ENCODE measurements around the gene NEK2.
"Not testable (repeated sequence)": the region's sequence is repeated elsewhere in the genome, so short reads cannot be mapped to it uniquely, and the experiment has no call there.

Gene NEK2

GRCh38 chr1:211695135-211695816 lies 19.9 kb upstream of the NEK2 start:
- no peak for DNase-seq (ENCODE audit: low spot score)

- not testable (repeated sequence) for DNase-seq (ENCODE audit: low spot score)
Observed at GRCh38 chr1:211693911-211694310, 18.5 kb upstream of the NEK2 start.

DNA sequence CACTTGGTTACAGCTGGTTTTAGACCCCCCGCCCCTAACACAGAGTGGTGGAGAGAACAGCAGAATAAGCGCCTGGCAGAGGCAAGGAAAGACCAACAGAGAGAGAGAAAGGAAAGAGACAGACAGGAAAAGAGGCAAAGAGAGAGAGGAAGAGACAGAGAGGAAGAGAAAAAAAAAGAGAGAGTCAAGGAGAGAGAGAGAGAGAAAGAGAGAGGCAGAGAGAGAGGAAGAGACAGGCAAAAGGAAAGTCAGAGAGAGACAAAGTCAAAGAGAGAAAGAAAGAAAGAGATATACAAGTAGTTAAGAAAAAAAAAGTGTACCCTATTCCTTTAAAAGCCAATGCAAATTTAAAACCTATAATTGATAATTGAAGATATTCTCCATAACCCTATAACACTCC lies 13.0 kb upstream of the NEK2 start:
- DNase-seq (ENCODE audit: low spot score), result no peak

GRCh38 chr1:211687462-211688215 lies 12.2 kb upstream of the NEK2 start:
- DNase-seq (ENCODE audit: low spot score), result no peak

DNA sequence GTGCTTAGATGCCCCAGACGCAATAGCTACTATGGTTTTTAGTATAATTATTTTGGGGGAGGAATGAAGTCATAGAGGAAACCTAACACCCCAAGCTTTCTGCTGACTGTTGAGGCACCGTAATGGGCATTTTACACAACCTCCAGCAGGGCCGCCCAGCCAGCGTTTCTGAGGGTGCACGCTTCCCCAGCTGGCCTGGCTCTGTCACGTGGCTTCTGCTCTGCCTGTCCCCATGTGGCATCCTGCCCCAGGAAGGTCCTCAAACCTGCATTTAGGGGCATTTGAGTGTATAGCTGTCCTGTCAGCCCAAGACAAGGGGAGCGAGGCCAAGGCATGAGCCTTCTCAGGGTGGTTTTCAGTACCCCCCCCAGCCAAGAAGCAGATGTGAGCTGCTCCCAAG lies 10.4 kb upstream of the NEK2 start:
- DNase-seq (ENCODE audit: low spot score), result no peak

- no peak for DNase-seq (ENCODE audit: low spot score)
Observed at GRCh38 chr1:211684791-211685190, 9.4 kb upstream of the NEK2 start.

- no peak for DNase-seq (ENCODE audit: low spot score)
Observed at GRCh38 chr1:211684331-211684730, 8.9 kb upstream of the NEK2 start.

DNA sequence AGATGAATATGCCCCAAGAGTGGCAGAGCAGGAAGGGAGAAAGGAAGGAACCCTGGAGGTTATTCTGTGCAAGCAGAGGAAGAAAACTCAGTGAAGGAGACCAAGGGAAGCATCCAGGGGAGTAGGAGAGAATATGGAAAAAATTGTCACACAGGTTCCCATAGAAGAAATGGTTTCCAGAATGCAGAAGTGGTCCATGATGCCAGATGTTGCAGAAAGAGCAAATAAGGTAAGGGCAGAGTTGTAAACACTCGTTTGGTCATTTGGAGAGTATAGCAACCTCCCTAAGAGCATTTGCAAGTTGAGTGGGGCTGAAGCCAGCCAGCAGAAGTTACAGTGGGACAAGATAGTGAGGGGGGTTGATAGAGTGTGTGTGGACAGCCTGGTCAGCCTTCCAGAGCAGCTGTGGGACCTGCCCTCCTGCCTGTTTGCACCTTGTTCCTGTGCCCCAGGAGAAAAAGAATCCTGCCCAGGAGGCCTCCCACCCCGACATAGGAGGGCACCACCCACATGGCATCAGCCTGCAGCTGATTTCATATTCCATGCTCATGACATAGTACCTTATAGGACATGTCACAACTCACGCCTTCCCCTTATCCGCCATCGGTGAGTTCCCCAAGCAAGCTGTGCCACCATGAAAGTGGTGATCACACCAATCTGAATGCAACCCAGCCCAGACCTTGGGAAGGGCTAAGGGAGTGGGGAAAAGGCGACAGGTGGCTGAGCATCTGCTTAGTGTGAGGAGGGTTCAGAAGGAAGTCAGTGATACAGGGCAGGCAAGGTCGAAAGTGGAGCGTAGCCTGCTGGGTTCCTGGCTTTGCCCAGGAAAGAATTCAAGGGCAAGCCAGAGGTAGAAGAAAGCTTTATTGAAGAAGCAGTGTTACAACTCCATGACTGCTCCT lies 8.2 kb upstream of the NEK2 start:
- DNase-seq (ENCODE audit: low spot score), result no peak

GRCh38 chr1:211682186-211682585 lies 6.8 kb upstream of the NEK2 start:
- DNase-seq (ENCODE audit: low spot score), result not testable (repeated sequence)

DNA sequence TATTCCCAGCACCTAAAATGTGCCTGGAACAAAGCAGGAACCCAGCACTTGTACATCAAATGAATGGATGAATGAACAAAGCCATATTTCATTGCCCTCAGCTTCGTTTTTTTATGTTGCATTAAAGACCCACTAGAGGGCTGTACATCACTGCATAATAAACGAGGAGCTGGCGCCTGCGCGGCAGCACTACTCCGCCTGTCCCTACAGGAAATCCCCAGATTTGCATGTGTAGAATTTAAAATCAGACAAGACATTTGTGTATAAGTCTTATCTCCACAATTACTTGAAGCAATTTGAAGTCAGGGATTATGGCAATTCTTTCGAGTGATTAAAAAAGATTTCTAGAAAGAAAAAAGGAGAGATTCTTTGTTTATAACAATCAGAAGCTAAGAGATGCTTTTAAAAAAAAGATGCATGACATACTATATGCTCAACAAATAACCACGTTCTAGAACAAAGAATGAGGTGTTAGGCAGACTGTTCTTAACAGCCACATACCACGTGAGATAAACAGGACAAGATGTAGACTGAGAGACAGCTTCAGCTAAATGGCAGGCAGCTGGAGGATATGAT lies 5.4 kb upstream of the NEK2 start:
- peak; percentile 59 for DNase-seq (ENCODE audit: low spot score)

DNA sequence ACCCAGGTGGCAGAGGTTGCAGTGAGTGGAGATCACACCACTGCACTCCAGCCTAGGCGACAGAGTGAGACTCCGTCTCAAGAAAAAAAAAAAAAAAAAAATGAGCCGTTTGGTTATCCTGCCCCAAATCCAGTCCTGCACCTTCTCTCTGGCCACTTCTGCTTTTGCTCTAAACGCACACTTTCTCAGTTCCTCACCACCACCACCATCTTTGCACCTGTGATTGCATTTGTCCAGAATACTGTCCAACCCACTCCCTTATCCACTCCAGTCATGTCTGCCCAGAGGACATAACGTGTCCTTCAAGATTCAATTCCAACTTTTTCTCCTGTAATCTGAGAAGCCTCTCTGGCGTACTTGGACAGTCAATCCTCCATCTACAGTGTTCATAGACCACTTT lies 2.2 kb upstream of the NEK2 start:
- DNase-seq (ENCODE audit: low spot score), result no peak

- no peak for DNase-seq (ENCODE audit: low spot score)
Observed at GRCh38 chr1:211676761-211677160, 1.3 kb upstream of the NEK2 start.

DNA sequence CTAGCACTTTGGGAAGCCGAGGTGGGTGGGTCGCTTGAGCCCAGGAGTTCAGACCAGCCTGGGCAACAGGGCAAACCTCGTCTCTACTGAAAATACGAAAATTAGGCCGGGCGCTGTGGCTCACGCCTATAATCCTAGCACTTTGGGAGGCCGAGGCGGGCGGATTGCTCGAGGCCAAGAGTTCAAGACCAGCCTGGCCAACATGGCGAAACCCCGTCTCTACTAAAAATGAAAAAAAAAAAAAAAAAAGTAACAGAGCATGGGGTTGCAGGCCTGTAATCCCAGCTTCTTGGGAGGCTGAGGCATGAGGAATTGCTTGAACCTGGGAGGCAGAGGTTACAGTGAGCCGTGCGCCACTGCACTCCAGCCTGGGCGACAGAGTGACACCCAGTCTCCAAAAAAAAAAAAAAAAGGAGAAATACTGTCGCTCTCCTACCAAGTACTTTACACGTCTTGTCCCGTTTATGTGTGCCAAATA lies 724 bp upstream of the NEK2 start:
- DNase-seq (ENCODE audit: low spot score), result no peak

DNA sequence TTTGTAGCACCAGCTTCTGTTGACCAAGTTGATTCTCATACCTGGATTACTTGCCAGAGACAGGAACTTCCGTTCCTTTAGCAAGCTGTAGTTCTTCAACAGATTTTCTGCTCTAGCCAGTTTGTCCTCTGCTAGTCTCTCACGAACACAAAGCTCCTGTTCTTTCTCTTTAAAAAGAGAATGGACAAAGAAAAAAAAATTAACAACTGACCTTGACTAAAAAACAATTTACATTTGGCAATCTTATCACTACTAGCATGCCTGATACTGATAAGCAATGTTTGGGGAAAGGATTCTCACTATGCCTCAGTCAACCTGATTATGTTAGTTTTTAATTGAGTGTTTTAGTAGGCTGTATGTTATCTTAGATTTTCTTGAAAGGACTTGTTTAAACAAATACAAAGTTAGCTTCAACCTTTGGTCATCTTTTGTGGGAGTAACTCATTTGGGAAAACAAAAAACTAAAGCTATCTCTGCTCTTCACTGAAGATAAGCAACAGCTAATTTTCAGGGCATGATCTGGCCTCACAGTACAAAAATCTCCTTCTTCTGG lies 8.3 kb downstream of the NEK2 start:
- DNase-seq (ENCODE audit: low spot score), result no peak

DNA sequence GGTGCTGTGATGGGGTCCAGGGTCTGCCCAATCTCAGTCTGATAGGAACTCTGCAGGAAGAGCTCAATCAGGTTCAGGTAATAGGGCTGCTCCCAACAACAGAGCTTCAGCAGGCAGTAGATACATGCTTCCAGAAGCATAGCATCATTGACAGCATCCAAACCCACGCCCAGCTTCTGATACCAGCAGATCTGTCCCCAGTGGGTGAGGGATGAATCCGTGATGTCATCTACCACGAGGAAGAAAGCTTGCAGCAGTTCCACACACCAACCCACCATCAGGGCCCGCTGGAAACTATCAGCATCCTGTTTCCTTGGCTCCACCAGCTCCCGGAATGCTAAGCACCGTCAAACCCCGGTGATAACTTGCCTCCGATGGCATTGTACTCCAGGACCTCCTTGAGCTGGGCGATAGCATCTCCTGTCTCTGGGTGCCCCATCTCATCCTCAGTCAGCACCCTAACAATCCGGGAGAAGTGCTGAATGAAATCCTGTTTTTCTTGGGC lies 14.7 kb downstream of the NEK2 start:
- DNase-seq (ENCODE audit: low spot score), result no peak

GRCh38 chr1:211656728-211657127 lies 18.7 kb downstream of the NEK2 start:
- no peak for DNase-seq (ENCODE audit: low spot score)

DNA sequence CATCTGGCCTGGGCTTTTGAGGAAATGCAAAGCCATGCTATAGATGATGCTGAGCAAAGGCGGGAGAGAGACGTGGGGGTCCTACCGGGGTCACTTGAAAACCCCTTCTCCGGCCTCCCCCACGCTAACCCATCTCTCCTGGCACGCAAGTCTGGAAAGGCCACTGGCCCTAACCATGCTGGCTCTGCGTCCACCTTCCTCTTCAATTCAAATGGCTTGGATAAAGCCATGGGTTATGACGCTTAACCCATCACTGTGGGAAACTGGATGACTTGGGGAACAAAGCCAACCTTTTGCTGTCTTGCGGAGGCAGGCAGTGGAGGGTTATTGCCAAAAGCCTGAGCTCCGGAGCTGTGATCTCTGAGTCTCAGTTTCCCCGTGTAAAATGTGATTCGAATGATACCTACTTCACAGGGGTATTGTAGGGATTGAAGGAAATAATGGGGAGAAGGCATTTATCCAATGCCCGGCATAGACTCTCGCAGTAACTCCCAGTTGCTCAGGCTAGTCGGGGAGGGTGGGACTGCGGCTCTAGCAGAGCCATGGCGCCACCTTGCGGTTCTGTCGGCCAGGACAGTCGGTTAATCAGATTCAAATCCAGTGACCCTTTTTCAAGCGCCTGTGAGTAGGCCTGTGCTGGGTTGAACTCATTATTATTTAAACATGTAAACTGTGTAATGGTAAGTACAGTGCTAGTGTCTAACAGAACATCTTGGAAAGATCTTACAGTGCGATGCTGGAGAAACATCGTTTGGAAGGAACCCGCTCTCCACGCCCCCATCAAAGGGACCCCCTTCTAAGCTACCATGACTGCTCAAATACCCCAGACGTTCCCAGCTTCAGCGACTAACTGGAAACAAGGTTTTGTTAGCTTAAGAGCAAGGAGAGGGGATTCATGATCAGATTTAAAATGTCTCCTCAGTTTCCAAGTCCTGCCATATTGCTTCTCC lies 20.3 kb downstream of the NEK2 start:
- DNase-seq (ENCODE audit: low spot score), result peak; percentile 33

- DNase-seq (ENCODE audit: low spot score), result no peak
Observed at GRCh38 chr1:211653959-211654496, 21.4 kb downstream of the NEK2 start.

- DNase-seq (ENCODE audit: low spot score), result no peak
Observed at GRCh38 chr1:211653293-211653692, 22.1 kb downstream of the NEK2 start.

- DNase-seq (ENCODE audit: low spot score), result no peak
Observed at GRCh38 chr1:211652371-211652770, 23.1 kb downstream of the NEK2 start.

All from HuH-7.5 (cell line).